OCI-LY7 (cell line): ENCODE measurements around the gene RSPH1. TPM values are rescaled to one million over a fixed set of nuclear protein-coding genes. Genes with fewer than 3 reads are reported as not detected.
A peak's percentile ranks its signal among the peaks of the same experiment; 100 is the strongest.

Experiments
- BruUV-seq: library from RNA; stranded (reverse); fragments of 400-500 nt; replicated peaks from 2 replicates; lab custom pipeline; 2021; lab: Mats Ljungman, UMichigan
- CTCF ChIA-PET: fragments of 300-600 bp; sonication (Branson Sonifier 250); formaldehyde crosslinking; loops from one replicate; lab custom pipeline; 2022; ENCODE audit warnings: antibody characterized with exemption; ENCODE audit not compliant: unreplicated experiment; lab: Charles Lee
- POLR2A ChIA-PET: fragments of 300-600 bp; sonication (Branson Sonifier 250); formaldehyde crosslinking; loops from one replicate; lab custom pipeline; 2022; ENCODE audit warnings: antibody characterized with exemption; lab: Charles Lee
- DNase-seq: peaks from one replicate; pipeline ENCODE4 v3.0.0-alpha.2; 2015; ENCODE audit warnings: low spot score
- H2AFZ ChIP-seq: fragments of 200-600 bp; sonication (generic), shearing (Covaris generic); 2 replicates; pipeline ENCODE4 v1.6.1; 2014; ENCODE audit warnings: mild to moderate bottlenecking, antibody characterized with exemption, low read length, moderate library complexity
- H3K27ac ChIP-seq: fragments of 200-600 bp; sonication (generic); 2 replicates; pipeline ENCODE4 v1.5.1; 2014; ENCODE audit warnings: mixed run types, low read depth, mild to moderate bottlenecking, moderate library complexity, low read length, inconsistent platforms; ENCODE audit not compliant: poor library complexity, severe bottlenecking
- H3K36me3 ChIP-seq: fragments of 200-600 bp; sonication (generic); 2 replicates; pipeline ENCODE4 v1.6.1; 2014; ENCODE audit warnings: mild to moderate bottlenecking, antibody characterized with exemption, low read length, moderate library complexity, mixed read lengths; ENCODE audit not compliant: insufficient read depth
- H3K4me1 ChIP-seq: fragments of 200-600 bp; sonication (generic); 2 replicates; pipeline ENCODE4 v1.5.1; 2014; ENCODE audit warnings: mild to moderate bottlenecking, low read length; ENCODE audit not compliant: insufficient read depth, poor library complexity, severe bottlenecking
- H3K4me2 ChIP-seq: fragments of 200-600 bp; sonication (generic); 2 replicates; pipeline ENCODE4 v1.6.1; 2014; ENCODE audit warnings: mild to moderate bottlenecking, low read length
- H3K4me3 ChIP-seq: fragments of 200-600 bp; sonication (generic); 2 replicates; pipeline ENCODE4 v1.5.1; 2014; ENCODE audit warnings: mild to moderate bottlenecking, low read depth, low read length; ENCODE audit not compliant: poor library complexity, severe bottlenecking
- H3K79me2 ChIP-seq: fragments of 200-600 bp; sonication (generic); 2 replicates; pipeline ENCODE4 v1.6.1; 2016; ENCODE audit warnings: low read depth, mild to moderate bottlenecking, low read length, moderate library complexity, mixed read lengths; ENCODE audit not compliant: insufficient read depth
- H3K9me2 ChIP-seq: fragments of 200-600 bp; sonication (generic); 2 replicates; pipeline ENCODE4 v1.6.1; 2016; ENCODE audit warnings: mild to moderate bottlenecking, low read length, mixed read lengths; ENCODE audit not compliant: insufficient read depth
- H3K9me3 ChIP-seq: fragments of 200-600 bp; sonication (generic); 2 replicates; pipeline ENCODE4 v1.6.1; 2014; ENCODE audit warnings: mild to moderate bottlenecking, mixed run types, low read length, mixed read lengths
- H4K20me1 ChIP-seq: fragments of 200-600 bp; sonication (generic); 2 replicates; pipeline ENCODE4 v1.6.1; 2014; ENCODE audit warnings: mild to moderate bottlenecking, antibody characterized with exemption, low read length, moderate library complexity, mixed read lengths; ENCODE audit not compliant: insufficient read depth
- CTCF ChIP-seq: fragments of 200-600 bp; sonication (generic); conservative IDR thresholded peaks from 2 replicates; pipeline ENCODE4 v1.5.1; 2014; ENCODE audit warnings: mild to moderate bottlenecking, antibody characterized with exemption, low read length, moderate library complexity, mixed read lengths
- EZH2phosphoT487 ChIP-seq: fragments of 200-600 bp; sonication (generic); IDR thresholded peaks from 2 replicates; pipeline ENCODE4 v1.6.1; 2018; ENCODE audit warnings: low read depth, borderline replicate concordance, mild to moderate bottlenecking, mixed run types, antibody characterized with exemption, low read length, moderate library complexity, mixed read lengths
- intact Hi-C: fragments of 100-400 bp; cut with micrococcal nuclease; formaldehyde crosslinking; loops from one replicate; pipeline ENCODE4 v1.10.0; 2022; ENCODE audit not compliant: unreplicated experiment
- total RNA-seq, 2 experiments: library from RNA; depleted of rRNA in 1 of 2; stranded (reverse); fragments of >200 nt in 1 of 2; shearing (Covaris generic) in 1 of 2; gene quantifications; 2 replicates each; pipeline ENCODE4 v1.2.3, GENCODE V29; 2014 to 2022

RSPH1 gene
- total RNA-seq, 2 experiments from 2014 or later, result 1.9 to 2.5 TPM

GRCh38 chr21:42526379-42526727 is 30.3 kb upstream of the RSPH1 start:
- Histone ChIP-seq H3K9me2 (no peaks in the 10 kb centered on the region), H3K27ac (peak overlapping the region; percentile 98), H4K20me1 (no peaks in the 10 kb centered on the region), H3K4me3 (peak overlapping the region; percentile 59), H3K4me2 (peak overlapping the region; percentile 97), H2AFZ (no peak overlapping the region), H3K79me2 (peaks cover 62% of the 10 kb centered on the region), H3K9me3 (no peaks in the 10 kb centered on the region), H3K4me1 (peaks cover 81% of the 10 kb centered on the region), H3K36me3 (peaks cover 91% of the 10 kb centered on the region)
- intact Hi-C loops, result loop anchor here (5.0 kb wide), 1 partner anchor 36 kb away; no protein-coding TSS in a partner anchor
- BruUV-seq, result no TSS peak
- TF ChIP-seq CTCF, result no peak
- no peak for TF ChIP-seq EZH2phosphoT487
- POLR2A ChIA-PET, result interaction anchor here (1.1 to 3.5 kb wide), 5 partner anchors 10 to 58 kb away, joined by 3 to 32 read pairs (median 5); no protein-coding TSS in a partner anchor
- CTCF ChIA-PET, result interaction anchor here (0.7 to 2.9 kb wide), 3 partner anchors 8 to 35 kb away, joined by 3 to 12 read pairs (median 3); no protein-coding TSS in a partner anchor
- DNase-seq, result no peak

DNA sequence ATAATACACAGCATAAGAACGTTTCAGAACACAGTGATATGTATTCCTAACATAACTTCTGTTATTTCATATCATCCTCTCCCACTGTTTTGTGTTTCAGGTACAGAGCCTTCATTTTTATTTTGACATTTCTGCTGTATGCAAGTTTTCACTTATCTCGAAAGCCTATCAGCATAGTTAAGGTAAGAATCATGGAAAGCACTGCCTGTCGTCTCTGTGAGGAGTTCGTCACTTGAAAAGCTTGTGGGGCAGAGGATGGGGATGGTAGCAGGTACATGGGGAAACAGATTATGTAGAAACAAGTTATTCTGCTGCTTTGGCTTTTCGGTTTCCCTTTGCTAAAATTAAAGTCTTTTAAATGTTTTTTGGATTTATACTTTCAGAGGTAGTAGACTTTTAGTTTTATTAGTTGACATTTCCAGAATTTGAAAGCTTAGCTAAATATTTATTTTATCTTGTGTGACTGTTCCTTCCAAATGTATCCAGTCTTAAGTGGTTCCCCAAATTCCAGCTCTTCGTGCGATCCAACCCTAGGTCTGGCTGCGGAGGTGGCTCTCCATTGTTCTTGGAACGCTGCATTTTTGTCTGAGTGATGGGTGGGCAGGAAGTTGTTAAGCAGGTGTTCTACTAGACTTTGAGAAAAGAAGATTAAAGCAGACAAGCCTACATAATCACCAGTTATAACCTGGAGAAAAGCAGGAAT is 29.8 kb upstream of the RSPH1 start:
- H3K27ac ChIP-seq, result peak overlapping the region; percentile 98
- POLR2A ChIA-PET, result interaction anchor here (0.8 to 3.5 kb wide), 4 partner anchors 11 to 64 kb away, joined by 3 to 32 read pairs (median 4); no protein-coding TSS in a partner anchor
- intact Hi-C loops, result loop anchor here (5.0 kb wide), 1 partner anchor 36 kb away; no protein-coding TSS in a partner anchor
- peak overlapping the region; percentile 59 for H3K4me3 ChIP-seq
- no peaks in the 10 kb centered on the region for H4K20me1 ChIP-seq
- no peak for DNase-seq
- H3K4me1 ChIP-seq, result peaks cover 76% of the 10 kb centered on the region
- peaks cover 57% of the 10 kb centered on the region for H3K79me2 ChIP-seq
- no peak for TF ChIP-seq EZH2phosphoT487
- TF ChIP-seq CTCF, result no peak
- H3K36me3 ChIP-seq, result peaks cover 91% of the 10 kb centered on the region
- H3K9me2 ChIP-seq, result no peaks in the 10 kb centered on the region
- TSS peak; percentile 52 for BruUV-seq
- H3K9me3 ChIP-seq, result no peaks in the 10 kb centered on the region
- CTCF ChIA-PET, result interaction anchor here (0.7 to 2.9 kb wide), 3 partner anchors 8 to 35 kb away, joined by 3 to 12 read pairs (median 3); no protein-coding TSS in a partner anchor
- no peak overlapping the region for H2AFZ ChIP-seq
- H3K4me2 ChIP-seq, result peak overlapping the region; percentile 97
